Endothelial cell of hepatic sinusoid (primary cell): ENCODE measurements around the gene SENP8.
"Not testable (repeated sequence)": the region's sequence is repeated elsewhere in the genome, so short reads cannot be mapped to it uniquely, and the experiment has no call there.

Source experiments
- in situ Hi-C: cut with HindIII; loops from 2 replicates; pipeline ENCODE4 v1.10.0; 2017; ENCODE audit warnings: low sequenced_read_pairs

SENP8 gene

DNA sequence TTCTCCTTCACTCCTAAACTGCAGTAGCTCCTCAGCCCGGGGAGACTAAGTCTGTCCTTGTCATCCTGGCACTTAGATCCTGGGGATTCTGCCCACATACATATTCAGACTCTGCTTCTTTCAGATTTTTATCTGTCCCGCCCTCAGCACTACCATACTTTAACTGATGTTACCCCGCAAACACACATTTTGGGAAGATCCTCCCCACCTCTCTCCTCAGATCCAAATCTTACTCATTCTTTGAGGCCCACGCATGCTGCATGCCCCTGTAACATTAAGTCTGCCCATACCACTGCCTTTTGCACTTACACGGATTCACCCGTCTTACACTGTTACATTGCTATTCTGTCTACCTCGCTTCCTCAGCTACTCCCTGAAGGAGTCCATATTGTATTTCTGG, 36.1 kb downstream of the SENP8 start:
- in situ Hi-C loops, result no loop called here

DNA sequence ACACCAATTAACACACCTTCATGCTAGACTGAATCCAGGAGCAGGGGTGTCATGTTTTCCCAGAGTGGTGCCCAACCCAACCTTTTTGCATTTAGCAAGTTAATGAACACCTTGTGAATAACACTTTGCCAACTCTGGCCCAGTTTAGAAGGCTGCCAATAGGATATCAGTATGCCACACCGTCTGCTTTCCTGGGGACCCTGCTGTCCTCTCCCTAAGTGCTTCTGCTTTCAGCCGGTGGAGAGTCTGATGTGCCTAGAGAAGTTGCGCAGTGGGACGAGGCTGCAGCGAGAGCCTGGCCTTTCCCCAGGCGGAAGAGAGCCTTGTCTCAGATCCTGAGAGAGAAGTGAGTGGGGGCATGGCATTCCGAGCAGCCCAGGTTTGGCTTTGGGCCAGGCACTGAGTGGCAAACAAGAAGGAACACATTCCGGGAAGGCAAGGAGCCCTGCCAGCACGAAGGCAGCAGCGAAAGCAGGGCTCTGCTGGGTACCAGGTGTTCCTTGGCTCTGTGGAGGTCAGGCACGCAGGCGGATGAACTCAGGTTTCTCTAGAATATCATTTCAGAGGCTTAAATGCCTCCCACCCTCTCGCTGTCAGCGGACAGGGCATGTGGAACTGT, 36.9 kb downstream of the SENP8 start:
- in situ Hi-C loops, result no loop called here

- in situ Hi-C loops, result no loop called here
Measured at GRCh38 chr15:72155635-72156616, 37.7 kb downstream of the SENP8 start.

DNA sequence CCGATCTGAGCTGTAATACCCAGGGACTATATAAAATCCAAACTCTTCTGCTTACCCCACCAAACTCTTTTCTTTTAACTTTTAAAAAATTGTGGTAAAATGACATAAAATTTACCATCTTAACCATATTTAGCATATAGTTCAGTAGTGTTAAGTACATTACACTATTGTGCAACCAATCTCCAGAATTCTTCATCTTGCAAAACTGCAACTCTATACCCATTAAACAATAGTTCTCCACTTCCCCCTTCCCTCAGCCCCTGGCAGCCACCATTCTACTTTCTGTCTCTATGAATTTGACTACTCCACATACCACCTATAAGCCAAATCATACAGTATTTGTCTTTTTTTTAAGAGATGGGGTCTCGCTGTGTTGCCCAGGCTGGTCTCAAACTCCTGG, 38.7 kb downstream of the SENP8 start:
- in situ Hi-C loops, result no loop called here

GRCh38 chr15:72160696-72161245, 42.6 kb downstream of the SENP8 start:
- in situ Hi-C loops, result loop anchor here (5.0 to 10.0 kb wide), 2 partner anchors 68 to 376 kb away; no protein-coding TSS in a partner anchor

DNA sequence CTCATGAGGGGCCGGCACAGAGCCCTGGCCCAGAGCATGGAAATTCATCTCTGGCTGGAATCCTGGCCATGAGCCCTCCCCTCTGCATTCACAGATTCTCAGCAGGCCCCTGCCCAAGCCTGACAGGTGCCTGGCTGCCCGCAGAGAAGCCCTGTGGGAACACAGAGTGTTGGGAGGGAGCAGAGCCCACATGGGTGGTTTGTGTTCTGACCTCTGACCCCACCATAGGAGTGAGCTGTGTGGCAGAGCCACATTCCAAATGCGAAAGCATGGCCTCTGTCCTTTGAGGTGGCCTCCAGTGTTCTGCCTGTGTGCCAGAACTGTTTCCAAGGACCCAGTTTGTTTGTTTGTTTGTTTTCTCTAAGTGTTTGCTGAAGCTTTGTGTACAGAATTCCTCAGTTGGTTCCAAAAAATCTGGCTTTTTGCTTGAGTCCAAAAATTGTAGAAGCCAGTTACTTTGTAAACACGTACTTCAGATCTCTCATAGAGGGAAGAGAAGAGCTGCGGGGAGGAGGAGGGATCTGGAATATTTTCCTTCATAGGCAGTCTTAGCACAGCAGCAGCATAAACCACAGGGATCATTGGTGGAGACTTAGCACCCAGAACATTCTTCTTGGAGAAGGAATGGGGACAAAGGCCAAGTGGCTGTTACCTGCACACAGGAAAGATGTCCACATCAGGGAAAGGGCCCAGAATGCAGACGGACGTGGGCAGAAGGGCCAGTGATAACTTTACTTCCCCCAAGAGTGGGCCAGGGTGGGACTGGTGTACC, 43.3 kb downstream of the SENP8 start:
- in situ Hi-C loops, result loop anchor here (5.0 to 10.0 kb wide), 2 partner anchors 69 to 377 kb away; no protein-coding TSS in a partner anchor

GRCh38 chr15:72162569-72162968, 44.4 kb downstream of the SENP8 start:
- in situ Hi-C loops, result loop anchor here (5.0 to 10.0 kb wide), 2 partner anchors 70 to 378 kb away; no protein-coding TSS in a partner anchor

DNA sequence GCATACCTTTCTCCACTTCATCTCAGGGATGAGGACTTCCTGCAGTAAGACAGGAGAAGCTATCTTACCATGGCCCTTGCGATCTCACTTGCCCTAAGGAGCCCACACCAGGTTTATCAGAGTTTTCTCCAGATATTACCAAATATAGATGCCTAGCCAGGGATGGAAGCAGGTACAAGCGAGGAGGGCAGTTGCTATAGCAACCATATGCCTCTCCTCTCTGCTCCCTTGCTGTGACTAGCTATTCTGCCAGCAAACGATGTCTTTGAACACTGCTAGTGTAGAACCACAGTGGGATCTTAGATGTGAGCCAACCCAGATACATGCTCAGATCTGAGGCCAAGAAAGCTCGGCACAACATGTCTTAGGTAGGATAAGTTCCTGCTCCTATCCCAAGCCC, 45.5 kb downstream of the SENP8 start:
- in situ Hi-C loops, result loop anchor here (5.0 to 10.0 kb wide), 2 partner anchors 71 to 379 kb away; no protein-coding TSS in a partner anchor

- in situ Hi-C loops, result loop anchor here (10.0 kb wide), 1 partner anchor 382 kb away; no protein-coding TSS in a partner anchor
Measured at GRCh38 chr15:72166716-72167417, 48.7 kb downstream of the SENP8 start.

DNA sequence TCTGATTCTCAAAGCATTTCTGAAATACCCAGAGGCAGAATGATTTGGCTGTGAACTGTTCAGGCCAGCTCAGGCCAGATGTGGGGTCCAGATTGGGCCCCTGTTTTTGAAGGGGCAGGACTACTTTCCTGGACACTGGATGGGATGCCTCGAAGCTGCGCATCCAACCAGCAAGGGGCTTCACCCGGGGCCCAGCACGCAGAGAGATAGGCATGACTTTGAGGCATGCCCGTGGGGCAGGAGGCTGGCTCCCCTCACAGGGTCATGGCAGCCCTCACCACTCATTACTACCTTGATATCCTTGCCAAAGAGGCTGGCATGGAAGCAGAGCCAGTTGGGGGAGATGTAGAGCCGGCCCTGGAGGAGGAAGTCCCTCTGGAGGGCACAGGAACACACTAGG, 49.2 kb downstream of the SENP8 start:
- in situ Hi-C loops, result loop anchor here (10.0 kb wide), 1 partner anchor 383 kb away; no protein-coding TSS in a partner anchor

DNA sequence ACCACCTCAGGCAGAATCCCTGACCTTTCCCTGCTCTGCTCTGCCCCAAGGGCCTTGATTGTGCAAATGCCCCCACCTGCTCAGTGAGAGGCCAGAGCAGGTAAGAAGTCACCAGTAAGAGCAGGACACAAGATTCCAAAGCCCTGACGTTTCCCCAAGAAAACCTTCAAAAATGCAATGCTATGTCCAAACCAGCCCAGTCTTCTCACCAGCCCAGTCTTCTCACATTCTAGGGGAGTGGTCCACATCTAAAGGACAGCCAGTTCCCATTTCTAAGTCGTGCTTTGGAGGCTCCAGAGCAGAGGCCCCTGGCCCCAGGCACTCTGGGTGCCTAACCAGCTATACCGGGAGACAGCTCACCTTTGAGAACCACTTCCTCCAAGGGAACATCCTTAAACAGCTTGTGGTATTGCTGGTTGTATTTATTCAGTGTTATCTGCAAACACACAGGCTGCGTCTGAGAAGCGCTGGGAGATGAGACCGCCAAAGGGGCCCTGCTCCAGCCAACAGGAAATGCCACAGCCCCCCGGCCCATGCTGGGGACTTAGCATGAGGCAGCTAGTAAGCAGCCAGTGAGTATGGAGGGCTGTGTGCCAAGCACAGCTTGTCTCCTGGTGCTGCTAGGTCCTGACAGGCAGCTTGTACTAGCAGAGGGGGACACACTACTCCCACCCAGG, 50.1 kb downstream of the SENP8 start:
- in situ Hi-C loops, result loop anchor here (10.0 kb wide), 1 partner anchor 383 kb away; no protein-coding TSS in a partner anchor

- in situ Hi-C loops, result loop anchor here (10.0 kb wide), 1 partner anchor 384 kb away; no protein-coding TSS in a partner anchor
Measured at GRCh38 chr15:72168808-72169190, 50.6 kb downstream of the SENP8 start.

DNA sequence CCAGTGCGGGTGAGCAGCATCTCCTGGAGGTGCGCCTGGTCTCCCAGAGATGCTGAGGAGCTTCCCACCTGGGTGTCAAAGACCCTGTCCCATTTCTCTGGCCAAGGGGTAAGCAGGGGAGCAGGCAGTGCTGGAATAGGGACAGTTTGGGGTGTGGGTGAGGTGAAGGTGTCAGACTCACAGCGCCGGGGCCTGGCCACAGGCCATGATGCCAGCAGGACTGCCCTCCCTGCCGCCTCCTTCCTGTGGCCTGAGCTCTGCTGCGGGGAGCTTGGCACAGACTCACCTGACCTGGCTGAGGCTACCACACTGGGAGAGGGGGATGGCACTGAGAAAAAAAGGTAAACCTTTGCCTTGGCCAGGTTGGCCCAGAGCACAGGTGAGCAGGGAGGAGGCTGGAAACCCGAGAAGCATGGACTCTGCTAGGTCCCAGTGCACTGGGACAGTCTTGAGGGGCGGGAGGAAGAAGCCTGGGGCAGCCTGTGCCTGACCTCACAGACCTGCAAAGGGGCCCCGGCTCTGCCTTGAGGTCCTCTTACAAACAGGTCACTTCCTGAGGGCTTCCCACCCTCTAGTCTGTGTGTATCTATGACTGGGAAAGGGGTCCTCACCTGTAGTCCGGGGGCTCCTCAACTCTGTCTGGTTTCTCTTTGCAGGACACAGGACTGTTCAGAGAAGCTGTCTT, 51.2 kb downstream of the SENP8 start:
- in situ Hi-C loops, result loop anchor here (10.0 kb wide), 1 partner anchor 385 kb away; no protein-coding TSS in a partner anchor

- in situ Hi-C loops, result loop anchor here (10.0 kb wide), 1 partner anchor 385 kb away; no protein-coding TSS in a partner anchor
Measured at GRCh38 chr15:72169921-72170611, 51.9 kb downstream of the SENP8 start.

- in situ Hi-C loops, result no loop called here
Measured at GRCh38 chr15:72170691-72171090, 52.5 kb downstream of the SENP8 start.

GRCh38 chr15:72171978-72172377, 53.8 kb downstream of the SENP8 start:
- in situ Hi-C loops, result not testable (repeated sequence)

GRCh38 chr15:72172796-72173195, 54.6 kb downstream of the SENP8 start:
- in situ Hi-C loops, result no loop called here

GRCh38 chr15:72173401-72173800, 55.2 kb downstream of the SENP8 start:
- in situ Hi-C loops, result no loop called here
